GM19025 (cell line): ENCODE data around the gene PAQR5.
"Not testable (repeated sequence)": the region's sequence is repeated elsewhere in the genome, so short reads cannot be mapped to it uniquely, and the experiment has no call there.

Experiments
- ATAC-seq: cut with Tn5 transposase; IDR thresholded peaks from one replicate; pipeline ENCODE4 v1.9.1; 2021; ENCODE audit warnings: mild to moderate bottlenecking, low read depth, moderate library complexity; ENCODE audit not compliant: unreplicated experiment

PAQR5 gene

GRCh38 chr15:69314736-69315135 lies 16.0 kb downstream of the PAQR5 start:
- no peak for ATAC-seq

GRCh38 chr15:69315402-69316110 lies 16.8 kb downstream of the PAQR5 start:
- no peak for ATAC-seq

GRCh38 chr15:69316291-69316690 lies 17.6 kb downstream of the PAQR5 start:
- ATAC-seq: no peak

- no peak for ATAC-seq
Observed at GRCh38 chr15:69317392-69317841, 18.7 kb downstream of the PAQR5 start.

- ATAC-seq: no peak
Observed at GRCh38 chr15:69318033-69318432, 19.3 kb downstream of the PAQR5 start.

- ATAC-seq: no peak
Observed at GRCh38 chr15:69319384-69320375, 21.0 kb downstream of the PAQR5 start.

- ATAC-seq: no peak
Observed at GRCh38 chr15:69320977-69321554, 22.4 kb downstream of the PAQR5 start.

GRCh38 chr15:69323893-69324430 lies 25.2 kb downstream of the PAQR5 start:
- ATAC-seq: no peak

GRCh38 chr15:69324565-69324964 lies 25.9 kb downstream of the PAQR5 start:
- no peak for ATAC-seq

- ATAC-seq: no peak
Observed at GRCh38 chr15:69325456-69325971, 26.8 kb downstream of the PAQR5 start.

GRCh38 chr15:69328080-69328479 lies 29.4 kb downstream of the PAQR5 start:
- ATAC-seq: no peak

GRCh38 chr15:69328739-69329138 lies 30.0 kb downstream of the PAQR5 start:
- ATAC-seq: no peak

- ATAC-seq: no peak
Observed at GRCh38 chr15:69337138-69337537, 38.4 kb downstream of the PAQR5 start.

- ATAC-seq: no peak
Observed at GRCh38 chr15:69338535-69339213, 40.0 kb downstream of the PAQR5 start.

GRCh38 chr15:69339214-69339543 lies 40.5 kb downstream of the PAQR5 start:
- ATAC-seq: not testable (repeated sequence)

GRCh38 chr15:69340243-69340900 lies 41.7 kb downstream of the PAQR5 start:
- no peak for ATAC-seq

- no peak for ATAC-seq
Observed at GRCh38 chr15:69341356-69341755, 42.6 kb downstream of the PAQR5 start.

- ATAC-seq: no peak
Observed at GRCh38 chr15:69342460-69343076, 43.9 kb downstream of the PAQR5 start.

GRCh38 chr15:69343133-69343532 lies 44.4 kb downstream of the PAQR5 start:
- no peak for ATAC-seq
